ENCODE data around the gene BIK. TPM values are rescaled to one million over a fixed set of nuclear protein-coding genes. Genes with fewer than 3 reads are reported as not detected.

Gene BIK
- total and polyA plus RNA-seq, 4 donors: 2.7 to 7.6 (median 4.6) TPM

DNA sequence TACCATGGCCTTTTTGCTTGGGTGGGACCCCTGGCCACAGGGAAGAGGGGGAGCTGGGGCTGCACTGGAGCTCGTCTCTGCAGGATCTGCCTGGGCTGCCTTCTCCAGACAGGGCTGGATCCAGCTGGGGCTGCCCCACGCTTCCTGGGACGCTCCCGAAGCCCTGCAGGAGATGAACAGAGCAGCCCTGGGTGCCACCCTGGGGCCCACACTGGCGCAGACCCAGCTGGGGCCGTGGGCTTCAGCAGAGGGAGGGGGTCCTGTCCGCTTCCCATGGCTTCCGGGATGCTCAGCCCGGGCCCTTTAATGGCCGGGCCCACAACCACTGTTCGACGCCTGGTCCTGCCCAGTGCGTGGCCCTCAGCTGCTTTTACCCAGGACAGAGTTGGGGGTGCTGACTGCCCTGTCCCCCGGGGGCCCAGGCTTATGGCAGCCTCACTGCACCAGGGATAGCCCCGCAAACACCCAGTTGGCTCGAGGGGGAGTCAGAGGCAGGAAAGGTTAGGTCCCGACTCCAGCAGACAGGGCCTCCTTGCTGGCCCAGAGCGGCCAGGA lies 52.8 kb downstream of the BIK start:
- Histone ChIP-seq H3K27me3 (ENCODE audit: control insufficient read depth in 3 of 3, insufficient read depth in 3 of 3, low read length in 2 of 3) (no peaks in the 10 kb centered on the region), H3K4me1 (ENCODE audit: control insufficient read depth in 5 of 5, insufficient read depth in 5 of 5, low read length in 5 of 5) (peaks cover 0 to 13% (median 7%) of the 10 kb centered on the region in 5 donors), H3K4me3 (no peak overlapping the region), H3K9ac (ENCODE audit: insufficient read depth in 1 of 2, low read length in 2 of 2) (no peak overlapping the region), H3K9me3 (ENCODE audit: control insufficient read depth in 4 of 4, insufficient read depth in 3 of 4, low read length in 3 of 4) (no peaks in the 10 kb centered on the region), H3K36me3 (ENCODE audit: control insufficient read depth in 4 of 4, insufficient read depth in 4 of 4, low read length in 4 of 4) (peaks cover 0 to 40% (median 6%) of the 10 kb centered on the region in 4 donors), H3K27ac (ENCODE audit: low read depth in 1 of 2, low read length in 1 of 2) (no peak overlapping the region)
- DNase-seq (no peak), ATAC-seq (ENCODE audit: insufficient read depth, low FRiP score) (no peak)
- WGBS, 2 donors: 84 to 88% methylated on average over 18 of the region's 18 CpGs
- TF ChIP-seq, protein P1, sequence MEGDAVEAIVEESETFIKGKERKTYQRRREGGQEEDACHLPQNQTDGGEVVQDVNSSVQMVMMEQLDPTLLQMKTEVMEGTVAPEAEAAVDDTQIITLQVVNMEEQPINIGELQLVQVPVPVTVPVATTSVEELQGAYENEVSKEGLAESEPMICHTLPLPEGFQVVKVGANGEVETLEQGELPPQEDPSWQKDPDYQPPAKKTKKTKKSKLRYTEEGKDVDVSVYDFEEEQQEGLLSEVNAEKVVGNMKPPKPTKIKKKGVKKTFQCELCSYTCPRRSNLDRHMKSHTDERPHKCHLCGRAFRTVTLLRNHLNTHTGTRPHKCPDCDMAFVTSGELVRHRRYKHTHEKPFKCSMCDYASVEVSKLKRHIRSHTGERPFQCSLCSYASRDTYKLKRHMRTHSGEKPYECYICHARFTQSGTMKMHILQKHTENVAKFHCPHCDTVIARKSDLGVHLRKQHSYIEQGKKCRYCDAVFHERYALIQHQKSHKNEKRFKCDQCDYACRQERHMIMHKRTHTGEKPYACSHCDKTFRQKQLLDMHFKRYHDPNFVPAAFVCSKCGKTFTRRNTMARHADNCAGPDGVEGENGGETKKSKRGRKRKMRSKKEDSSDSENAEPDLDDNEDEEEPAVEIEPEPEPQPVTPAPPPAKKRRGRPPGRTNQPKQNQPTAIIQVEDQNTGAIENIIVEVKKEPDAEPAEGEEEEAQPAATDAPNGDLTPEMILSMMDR (IDR thresholded peaks at IDR 0.05; ENCODE audit: control extremely low read depth, extremely low read depth): no peak

DNA sequence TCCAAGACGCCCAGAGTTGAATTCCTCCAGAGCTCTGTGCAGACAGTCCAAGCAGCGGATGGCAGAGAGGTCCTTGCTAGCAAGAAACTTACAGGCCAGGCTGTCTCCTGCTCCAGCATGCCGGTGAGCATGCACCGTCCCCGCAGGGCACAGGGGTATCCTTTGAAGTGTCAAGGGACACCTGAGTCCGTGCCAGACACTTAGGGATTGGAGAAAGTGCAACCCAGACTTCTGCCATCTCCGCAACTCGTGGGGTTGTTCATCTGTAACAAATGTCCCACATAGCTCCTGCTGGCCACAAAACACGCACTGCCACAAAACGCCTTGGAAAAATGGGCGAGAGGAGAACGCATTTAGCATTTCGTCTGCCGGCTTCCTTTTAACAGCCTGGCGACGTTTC lies 54.1 kb downstream of the BIK start:
- Histone ChIP-seq H3K36me3 (ENCODE audit: control insufficient read depth in 4 of 4, insufficient read depth in 4 of 4, low read length in 4 of 4) (peaks cover 0 to 48% (median 6%) of the 10 kb centered on the region in 4 donors), H3K9me3 (ENCODE audit: control insufficient read depth in 4 of 4, insufficient read depth in 3 of 4, low read length in 3 of 4) (no peaks in the 10 kb centered on the region), H3K27me3 (ENCODE audit: control insufficient read depth in 3 of 3, insufficient read depth in 3 of 3, low read length in 2 of 3) (no peaks in the 10 kb centered on the region), H3K9ac (ENCODE audit: insufficient read depth in 1 of 2, low read length in 2 of 2) (no peak overlapping the region), H3K4me1 (ENCODE audit: control insufficient read depth in 5 of 5, insufficient read depth in 5 of 5, low read length in 5 of 5) (peaks cover 0 to 13% (median 4%) of the 10 kb centered on the region in 5 donors), H3K4me3 (no peak overlapping the region), H3K27ac (ENCODE audit: low read depth in 1 of 2, low read length in 1 of 2) (no peak overlapping the region)
- DNase-seq (no peak), ATAC-seq (ENCODE audit: insufficient read depth, low FRiP score) (no peak)
- 32 to 46% methylated on average over 16 of the region's 16 CpGs for WGBS, 2 donors
- TF ChIP-seq, protein P1 (IDR thresholded peaks at IDR 0.05; ENCODE audit: control extremely low read depth, extremely low read depth): no peak

DNA sequence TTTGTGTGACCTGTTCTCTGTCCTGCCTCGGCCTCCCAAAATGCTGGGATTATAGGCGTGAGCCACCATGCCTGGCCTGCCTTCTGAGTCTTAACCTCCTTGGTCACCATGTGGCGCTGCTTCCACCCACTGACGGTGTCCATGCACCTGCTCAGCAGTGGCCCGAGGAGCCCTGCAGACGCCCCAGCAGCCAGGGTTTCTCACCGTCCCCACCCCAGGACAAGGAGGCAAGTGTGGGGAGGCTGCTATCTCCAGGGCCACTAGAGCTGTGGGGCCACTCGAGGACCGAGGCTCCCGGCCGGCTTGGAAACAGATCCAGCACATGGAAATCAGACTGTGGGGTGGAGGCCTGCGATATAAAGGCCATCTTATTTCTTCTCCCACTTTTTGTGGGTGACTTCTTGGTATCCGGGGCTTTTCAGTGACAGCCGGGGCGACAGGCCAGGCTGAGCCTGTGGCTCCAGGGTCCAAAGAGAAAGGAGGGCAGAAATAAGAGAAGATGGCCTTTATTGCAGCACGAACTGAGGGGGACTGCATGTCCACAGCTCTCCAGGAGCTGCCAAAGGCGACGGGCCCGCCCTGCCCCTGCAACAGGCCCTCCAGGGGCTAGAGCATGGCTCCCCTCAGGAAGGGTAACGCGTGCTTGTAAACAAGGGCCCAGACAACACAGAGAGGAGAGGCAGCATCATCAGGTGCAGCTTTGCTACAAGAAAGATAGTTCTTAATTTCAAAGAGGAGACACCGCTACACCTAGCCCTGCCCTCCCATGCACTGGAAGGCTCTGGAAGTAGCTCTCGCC lies 55.8 kb downstream of the BIK start:
- peaks cover 0 to 13% (median 4%) of the 10 kb centered on the region in 5 donors for H3K4me1 ChIP-seq (ENCODE audit: control insufficient read depth in 5 of 5, insufficient read depth in 5 of 5, low read length in 5 of 5)
- TF ChIP-seq, protein P1 (IDR thresholded peaks at IDR 0.05; ENCODE audit: control extremely low read depth, extremely low read depth): no peak
- H3K36me3 ChIP-seq (ENCODE audit: control insufficient read depth in 4 of 4, insufficient read depth in 4 of 4, low read length in 4 of 4): peaks cover 0 to 48% (median 8%) of the 10 kb centered on the region in 4 donors
- no peak overlapping the region for H3K27ac ChIP-seq (ENCODE audit: low read depth in 1 of 2, low read length in 1 of 2)
- no peak overlapping the region for H3K4me3 ChIP-seq
- no peaks in the 10 kb centered on the region for H3K27me3 ChIP-seq (ENCODE audit: control insufficient read depth in 3 of 3, insufficient read depth in 3 of 3, low read length in 2 of 3)
- ATAC-seq (ENCODE audit: insufficient read depth, low FRiP score): no peak
- no peak overlapping the region for H3K9ac ChIP-seq (ENCODE audit: insufficient read depth in 1 of 2, low read length in 2 of 2)
- H3K9me3 ChIP-seq (ENCODE audit: control insufficient read depth in 4 of 4, insufficient read depth in 3 of 4, low read length in 3 of 4): peaks cover 0 to 2% (median 0%) of the 10 kb centered on the region in 4 donors
- 92 to 96% methylated on average over 23 of the region's 23 CpGs for WGBS, 2 donors
- no peak for DNase-seq
